Measurements from ENCODE around the gene PLD4.
A peak's percentile ranks its signal among the peaks of the same experiment; 100 is the strongest.

PLD4 gene

GRCh38 chr14:104928391-104929133 is 3.9 kb downstream of the PLD4 start:
- no peak for DNase-seq (ENCODE audit: low read depth)

- DNase-seq (ENCODE audit: low read depth) = no peak
These were observed 4.9 kb downstream of the PLD4 start for GRCh38 chr14:104929268-104930230.

- no peak for DNase-seq (ENCODE audit: low read depth)
These were observed 6.0 kb downstream of the PLD4 start for GRCh38 chr14:104930526-104931303.

- DNase-seq (ENCODE audit: low read depth) = no peak
These were observed 6.7 kb downstream of the PLD4 start for GRCh38 chr14:104931304-104931770.

- DNase-seq (ENCODE audit: low read depth) = no peak
These were observed 7.3 kb downstream of the PLD4 start for GRCh38 chr14:104931771-104932675.

- peak; percentile 75 for DNase-seq (ENCODE audit: low read depth)
These were observed 8.3 kb downstream of the PLD4 start for GRCh38 chr14:104932676-104933631.

- no peak for DNase-seq (ENCODE audit: low read depth)
These were observed 9.4 kb downstream of the PLD4 start for GRCh38 chr14:104933746-104934733.

GRCh38 chr14:104935026-104935650 is 10.5 kb downstream of the PLD4 start:
- DNase-seq (ENCODE audit: low read depth) = no peak

- no peak for DNase-seq (ENCODE audit: low read depth)
These were observed 11.3 kb downstream of the PLD4 start for GRCh38 chr14:104935955-104936354.

GRCh38 chr14:104936361-104937155 is 11.9 kb downstream of the PLD4 start:
- no peak for DNase-seq (ENCODE audit: low read depth)

GRCh38 chr14:104937161-104937560 is 12.5 kb downstream of the PLD4 start:
- no peak for DNase-seq (ENCODE audit: low read depth)

- no peak for DNase-seq (ENCODE audit: low read depth)
These were observed 13.2 kb downstream of the PLD4 start for GRCh38 chr14:104937694-104938365.

- no peak for DNase-seq (ENCODE audit: low read depth)
These were observed 13.8 kb downstream of the PLD4 start for GRCh38 chr14:104938436-104938835.

- no peak for DNase-seq (ENCODE audit: low read depth)
These were observed 14.3 kb downstream of the PLD4 start for GRCh38 chr14:104938960-104939359.

- no peak for DNase-seq (ENCODE audit: low read depth)
These were observed 15.2 kb downstream of the PLD4 start for GRCh38 chr14:104939666-104940410.

- no peak for DNase-seq (ENCODE audit: low read depth)
These were observed 16.0 kb downstream of the PLD4 start for GRCh38 chr14:104940526-104941150.
